ENCODE data around the gene PACRG.

Gene PACRG

DNA sequence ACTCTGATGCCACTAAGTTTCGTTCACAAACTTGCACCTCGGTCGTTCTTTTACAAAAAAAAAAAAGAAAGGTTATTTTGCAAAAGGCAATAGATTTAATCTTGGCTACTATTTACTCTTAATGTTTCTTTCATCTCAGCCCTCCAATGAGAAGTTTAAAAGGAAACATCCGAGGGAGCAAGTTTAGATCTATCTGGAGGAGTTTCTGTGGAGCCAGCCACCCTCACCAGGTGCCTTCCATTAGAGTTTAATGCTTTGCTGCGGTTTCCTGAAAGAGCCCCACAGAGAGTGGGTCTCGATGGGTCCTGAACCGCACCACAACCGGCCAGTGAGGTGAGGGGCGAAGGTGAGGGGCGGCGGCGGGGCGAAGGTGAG, 840 bp upstream of the PACRG start:
- no peaks in the 10 kb centered on the region for H3K9me3 ChIP-seq (ENCODE audit: control insufficient read depth, insufficient read depth, low read depth, low read length)
- no peaks in the 10 kb centered on the region for H3K36me3 ChIP-seq (ENCODE audit: control insufficient read depth, insufficient read depth, low read length)
- H3K27ac ChIP-seq (ENCODE audit: low read depth, low read length): no peak overlapping the region
- peaks cover 5% of the 10 kb centered on the region; the same call in 1 of the 2 replicates for H3K27me3 ChIP-seq (ENCODE audit: control insufficient read depth, insufficient read depth, low read length)
- H3K4me3 ChIP-seq (ENCODE audit: low read depth, low read length): peak overlapping the region; percentile 86
- no peak overlapping the region for H3K9ac ChIP-seq (ENCODE audit: low read length)
- peaks cover 14% of the 10 kb centered on the region for H3K4me1 ChIP-seq (ENCODE audit: control insufficient read depth, insufficient read depth, low read length)

DNA sequence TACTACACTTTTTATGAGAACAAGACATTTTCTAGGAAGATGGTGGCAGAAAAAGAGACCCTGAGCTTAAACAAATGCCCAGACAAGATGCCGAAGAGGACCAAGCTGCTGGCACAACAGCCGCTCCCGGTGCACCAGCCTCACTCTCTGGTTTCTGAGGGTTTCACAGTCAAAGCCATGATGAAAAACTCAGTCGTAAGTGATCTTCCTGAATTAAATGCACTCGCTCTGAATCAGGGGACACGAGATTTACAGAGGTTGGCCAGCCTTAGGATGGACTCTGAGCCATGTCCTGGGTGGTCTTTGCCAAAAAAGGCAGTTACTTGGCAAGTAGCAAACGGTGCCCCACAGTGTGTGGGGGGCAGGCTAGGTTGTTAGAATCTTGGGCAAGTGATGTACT, 423 bp downstream of the PACRG start:
- Histone ChIP-seq H3K27me3 (ENCODE audit: control insufficient read depth, insufficient read depth, low read length) (peaks cover 5% of the 10 kb centered on the region; the same call in 1 of the 2 replicates), H3K36me3 (ENCODE audit: control insufficient read depth, insufficient read depth, low read length) (no peaks in the 10 kb centered on the region), H3K4me3 (ENCODE audit: low read depth, low read length) (peak overlapping the region; percentile 43), H3K4me1 (ENCODE audit: control insufficient read depth, insufficient read depth, low read length) (peaks cover 13% of the 10 kb centered on the region), H3K9me3 (ENCODE audit: control insufficient read depth, insufficient read depth, low read depth, low read length) (no peaks in the 10 kb centered on the region), H3K27ac (ENCODE audit: low read depth, low read length) (no peak overlapping the region), H3K9ac (ENCODE audit: low read length) (no peak overlapping the region)

DNA sequence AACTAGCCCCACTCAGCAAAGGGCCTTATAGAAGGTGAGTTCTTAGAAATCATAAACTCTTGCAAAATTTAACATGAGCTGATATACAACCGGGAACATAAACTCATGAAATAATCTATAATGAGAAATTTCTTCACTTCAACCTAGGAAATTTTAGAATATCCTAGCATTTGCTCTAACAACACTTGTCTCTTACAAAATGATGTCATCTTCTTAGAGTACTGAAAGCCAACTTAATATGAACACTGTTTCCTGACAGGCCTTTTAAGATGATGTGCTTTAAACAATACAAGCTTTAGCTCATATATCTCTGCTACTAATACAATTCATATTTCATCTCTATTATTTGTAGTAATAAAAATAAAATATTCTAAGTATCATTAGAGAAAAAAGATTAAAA, 932 bp downstream of the PACRG start:
- H3K4me1 ChIP-seq (ENCODE audit: control insufficient read depth, insufficient read depth, low read length): peaks cover 11% of the 10 kb centered on the region
- no peak overlapping the region for H3K9ac ChIP-seq (ENCODE audit: low read length)
- no peaks in the 10 kb centered on the region for H3K36me3 ChIP-seq (ENCODE audit: control insufficient read depth, insufficient read depth, low read length)
- peaks cover 5% of the 10 kb centered on the region; the same call in 1 of the 2 replicates for H3K27me3 ChIP-seq (ENCODE audit: control insufficient read depth, insufficient read depth, low read length)
- no peaks in the 10 kb centered on the region for H3K9me3 ChIP-seq (ENCODE audit: control insufficient read depth, insufficient read depth, low read depth, low read length)
- no peak overlapping the region for H3K27ac ChIP-seq (ENCODE audit: low read depth, low read length)
- no peak overlapping the region for H3K4me3 ChIP-seq (ENCODE audit: low read depth, low read length)

DNA sequence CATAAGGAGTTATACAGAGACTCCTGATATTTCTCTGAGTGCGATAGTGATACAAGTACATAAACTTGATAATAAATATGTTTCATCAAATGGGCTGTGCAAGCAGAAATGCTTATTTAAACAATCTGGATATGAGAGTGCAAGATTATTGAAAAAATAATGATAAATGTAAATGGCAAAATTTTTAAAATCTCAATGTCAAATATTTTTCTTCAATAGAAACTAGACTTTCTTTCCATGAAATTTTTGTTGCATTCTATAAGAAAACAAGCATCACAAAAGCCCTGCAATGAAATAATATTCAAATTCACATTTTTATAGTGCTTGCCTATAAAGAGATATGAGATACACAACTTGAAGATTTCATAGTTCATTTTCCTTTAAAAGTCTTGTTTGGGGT, 2.7 kb downstream of the PACRG start:
- Histone ChIP-seq H3K36me3 (ENCODE audit: control insufficient read depth, insufficient read depth, low read length) (no peaks in the 10 kb centered on the region), H3K27ac (ENCODE audit: low read depth, low read length) (no peak overlapping the region), H3K9me3 (ENCODE audit: control insufficient read depth, insufficient read depth, low read depth, low read length) (no peaks in the 10 kb centered on the region), H3K4me1 (ENCODE audit: control insufficient read depth, insufficient read depth, low read length) (peaks cover 11% of the 10 kb centered on the region), H3K9ac (ENCODE audit: low read length) (no peak overlapping the region), H3K4me3 (ENCODE audit: low read depth, low read length) (no peak overlapping the region), H3K27me3 (ENCODE audit: control insufficient read depth, insufficient read depth, low read length) (peaks cover 5% of the 10 kb centered on the region; the same call in 1 of the 2 replicates)

DNA sequence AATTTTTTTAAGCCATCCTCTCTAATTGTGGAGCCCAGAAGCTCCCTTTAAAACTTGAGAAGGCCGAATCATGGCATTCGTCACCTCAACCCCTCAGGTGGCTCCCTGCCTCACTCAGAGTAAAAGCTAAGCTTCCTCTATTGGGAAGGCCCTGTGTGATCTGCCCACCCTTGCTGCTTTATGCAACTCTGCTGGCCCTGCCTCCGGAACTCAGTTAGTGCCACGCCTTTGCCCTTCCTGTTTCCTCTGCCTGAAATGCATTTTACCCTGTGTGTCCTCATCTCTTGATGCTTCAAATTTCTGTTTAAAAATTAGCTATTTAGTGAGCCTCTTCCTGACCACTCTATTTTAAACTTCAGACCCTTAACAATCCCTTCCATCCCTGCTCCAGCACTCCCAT, 5.7 kb downstream of the PACRG start:
- Histone ChIP-seq H3K4me3 (ENCODE audit: low read depth, low read length) (no peak overlapping the region), H3K9ac (ENCODE audit: low read length) (no peak overlapping the region), H3K36me3 (ENCODE audit: control insufficient read depth, insufficient read depth, low read length) (no peaks in the 10 kb centered on the region), H3K27me3 (ENCODE audit: control insufficient read depth, insufficient read depth, low read length) (no peaks in the 10 kb centered on the region), H3K9me3 (ENCODE audit: control insufficient read depth, insufficient read depth, low read depth, low read length) (no peaks in the 10 kb centered on the region), H3K27ac (ENCODE audit: low read depth, low read length) (no peak overlapping the region), H3K4me1 (ENCODE audit: control insufficient read depth, insufficient read depth, low read length) (no peaks in the 10 kb centered on the region)

DNA sequence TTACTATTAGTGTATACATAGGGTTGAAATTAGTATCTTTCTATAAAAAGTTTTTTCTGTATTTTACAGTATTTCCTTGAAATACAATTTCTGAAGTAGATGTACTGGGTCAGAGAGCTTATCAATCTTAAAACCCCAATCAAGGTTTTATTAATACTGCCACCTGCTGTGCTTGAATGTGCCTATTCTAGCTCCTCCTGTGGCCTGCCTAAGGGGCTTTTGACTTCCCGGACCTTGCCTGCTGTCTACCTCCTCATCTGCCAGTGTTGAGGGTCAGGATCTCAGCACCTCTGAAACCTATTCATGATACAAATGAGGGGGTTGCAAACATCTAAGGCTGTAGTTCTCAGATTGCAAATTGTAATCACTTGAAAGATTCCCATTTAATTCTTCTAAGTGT, 9.2 kb downstream of the PACRG start:
- no peak overlapping the region for H3K27ac ChIP-seq (ENCODE audit: low read depth, low read length)
- no peaks in the 10 kb centered on the region for H3K27me3 ChIP-seq (ENCODE audit: control insufficient read depth, insufficient read depth, low read length)
- no peak overlapping the region for H3K9ac ChIP-seq (ENCODE audit: low read length)
- H3K4me1 ChIP-seq (ENCODE audit: control insufficient read depth, insufficient read depth, low read length): no peaks in the 10 kb centered on the region
- no peak overlapping the region for H3K4me3 ChIP-seq (ENCODE audit: low read depth, low read length)
- no peaks in the 10 kb centered on the region for H3K9me3 ChIP-seq (ENCODE audit: control insufficient read depth, insufficient read depth, low read depth, low read length)
- no peaks in the 10 kb centered on the region for H3K36me3 ChIP-seq (ENCODE audit: control insufficient read depth, insufficient read depth, low read length)

DNA sequence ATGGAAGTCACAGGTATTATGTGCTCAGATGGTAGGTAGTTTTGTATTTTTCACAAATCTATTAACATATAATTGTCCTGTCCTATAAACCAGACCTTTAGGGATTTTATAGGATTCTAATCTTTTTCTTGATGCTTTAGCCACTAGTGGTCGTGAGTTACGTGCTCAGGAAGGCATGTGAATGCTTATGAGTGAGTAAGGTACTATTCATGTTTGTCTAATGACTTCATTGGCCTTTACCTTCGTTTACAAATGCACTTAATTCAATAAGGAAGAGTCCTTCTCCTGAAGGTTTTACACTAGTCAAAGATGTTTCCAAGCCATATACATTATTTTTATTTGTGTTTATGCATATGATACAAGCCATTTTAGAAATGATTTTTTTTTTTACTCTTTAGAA, 23.0 kb downstream of the PACRG start:
- Histone ChIP-seq H3K36me3 (ENCODE audit: control insufficient read depth, insufficient read depth, low read length) (no peaks in the 10 kb centered on the region), H3K4me3 (ENCODE audit: low read depth, low read length) (no peak overlapping the region), H3K4me1 (ENCODE audit: control insufficient read depth, insufficient read depth, low read length) (no peaks in the 10 kb centered on the region), H3K27ac (ENCODE audit: low read depth, low read length) (no peak overlapping the region), H3K27me3 (ENCODE audit: control insufficient read depth, insufficient read depth, low read length) (no peaks in the 10 kb centered on the region), H3K9me3 (ENCODE audit: control insufficient read depth, insufficient read depth, low read depth, low read length) (no peaks in the 10 kb centered on the region), H3K9ac (ENCODE audit: low read length) (no peak overlapping the region)

DNA sequence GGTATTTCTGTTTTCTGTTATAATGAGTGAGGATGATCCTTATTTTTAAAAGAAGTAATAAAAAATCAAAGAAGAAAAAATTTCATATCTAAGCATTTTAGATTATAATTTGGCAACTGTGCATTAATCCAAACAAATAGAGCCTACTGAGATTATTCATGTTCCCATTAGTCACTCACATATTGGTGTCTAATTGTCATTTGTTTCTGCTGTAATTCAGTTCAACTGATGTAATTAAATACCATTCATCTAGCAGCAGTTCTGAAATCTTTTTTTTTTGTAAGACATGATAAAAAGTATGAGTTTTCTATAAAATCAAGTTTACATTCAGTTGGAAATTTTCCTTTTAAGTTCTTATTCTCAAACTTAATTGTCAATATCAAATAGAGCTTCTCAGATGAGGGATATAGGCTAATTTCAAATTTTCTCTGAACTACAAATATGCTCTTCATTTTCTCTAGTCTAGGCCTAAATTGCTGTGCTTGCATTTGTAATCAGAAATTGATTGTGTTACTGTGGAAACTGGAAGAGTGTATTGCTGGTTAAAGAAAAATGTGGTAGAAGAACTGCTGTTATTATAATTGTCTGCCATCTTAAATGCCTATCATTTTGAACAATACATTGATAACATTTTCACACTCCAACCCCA, 23.6 kb downstream of the PACRG start:
- no peak overlapping the region for H3K9ac ChIP-seq (ENCODE audit: low read length)
- no peaks in the 10 kb centered on the region for H3K4me1 ChIP-seq (ENCODE audit: control insufficient read depth, insufficient read depth, low read length)
- H3K4me3 ChIP-seq (ENCODE audit: low read depth, low read length): no peak overlapping the region
- H3K27me3 ChIP-seq (ENCODE audit: control insufficient read depth, insufficient read depth, low read length): no peaks in the 10 kb centered on the region
- no peaks in the 10 kb centered on the region for H3K9me3 ChIP-seq (ENCODE audit: control insufficient read depth, insufficient read depth, low read depth, low read length)
- H3K27ac ChIP-seq (ENCODE audit: low read depth, low read length): no peak overlapping the region
- H3K36me3 ChIP-seq (ENCODE audit: control insufficient read depth, insufficient read depth, low read length): no peaks in the 10 kb centered on the region

DNA sequence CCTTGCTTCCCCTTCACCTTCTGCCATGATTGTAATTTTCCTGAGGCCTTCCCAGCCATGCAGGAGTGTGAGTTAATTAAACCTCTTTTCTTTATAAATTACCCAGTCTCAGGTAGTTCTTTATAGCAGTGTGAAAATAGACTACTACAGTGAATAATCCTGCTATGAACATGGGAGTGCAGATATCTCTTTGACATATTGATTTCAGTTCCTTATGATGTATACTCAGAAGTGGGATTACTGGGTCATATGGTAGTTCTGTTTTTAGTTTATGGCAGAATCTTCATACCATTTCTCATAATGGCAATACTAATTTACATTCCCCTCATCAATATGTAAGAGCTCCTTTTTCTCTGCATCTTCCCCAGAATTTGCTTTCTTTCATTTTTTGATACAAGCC, 26.0 kb downstream of the PACRG start:
- Histone ChIP-seq H3K27me3 (ENCODE audit: control insufficient read depth, insufficient read depth, low read length) (no peaks in the 10 kb centered on the region), H3K36me3 (ENCODE audit: control insufficient read depth, insufficient read depth, low read length) (no peaks in the 10 kb centered on the region), H3K27ac (ENCODE audit: low read depth, low read length) (no peak overlapping the region), H3K4me3 (ENCODE audit: low read depth, low read length) (no peak overlapping the region), H3K4me1 (ENCODE audit: control insufficient read depth, insufficient read depth, low read length) (no peaks in the 10 kb centered on the region), H3K9me3 (ENCODE audit: control insufficient read depth, insufficient read depth, low read depth, low read length) (no peaks in the 10 kb centered on the region), H3K9ac (ENCODE audit: low read length) (no peak overlapping the region)

DNA sequence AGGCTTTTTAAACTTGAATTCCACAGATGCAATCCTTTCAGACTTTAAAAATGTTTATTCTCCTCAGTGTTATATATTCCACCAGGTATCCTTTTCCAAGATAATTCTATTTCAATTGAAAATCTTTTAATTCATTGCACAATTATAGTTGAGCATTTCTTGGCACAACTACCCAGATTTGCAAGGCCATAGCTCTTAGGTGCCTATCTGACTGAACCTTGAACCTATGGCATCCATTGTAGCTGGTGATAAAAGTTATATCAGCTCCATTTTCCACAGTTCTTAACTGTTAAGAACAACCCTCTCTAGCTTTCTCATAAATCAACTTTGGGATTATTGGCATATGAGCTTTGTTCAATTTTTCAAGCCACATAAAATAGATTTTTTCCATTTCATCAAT, 42.4 kb downstream of the PACRG start:
- H3K4me3 ChIP-seq (ENCODE audit: low read depth, low read length): no peak overlapping the region
- H3K9ac ChIP-seq (ENCODE audit: low read length): no peak overlapping the region
- no peaks in the 10 kb centered on the region for H3K9me3 ChIP-seq (ENCODE audit: control insufficient read depth, insufficient read depth, low read depth, low read length)
- no peaks in the 10 kb centered on the region for H3K4me1 ChIP-seq (ENCODE audit: control insufficient read depth, insufficient read depth, low read length)
- H3K36me3 ChIP-seq (ENCODE audit: control insufficient read depth, insufficient read depth, low read length): no peaks in the 10 kb centered on the region
- no peaks in the 10 kb centered on the region for H3K27me3 ChIP-seq (ENCODE audit: control insufficient read depth, insufficient read depth, low read length)
- no peak overlapping the region for H3K27ac ChIP-seq (ENCODE audit: low read depth, low read length)

DNA sequence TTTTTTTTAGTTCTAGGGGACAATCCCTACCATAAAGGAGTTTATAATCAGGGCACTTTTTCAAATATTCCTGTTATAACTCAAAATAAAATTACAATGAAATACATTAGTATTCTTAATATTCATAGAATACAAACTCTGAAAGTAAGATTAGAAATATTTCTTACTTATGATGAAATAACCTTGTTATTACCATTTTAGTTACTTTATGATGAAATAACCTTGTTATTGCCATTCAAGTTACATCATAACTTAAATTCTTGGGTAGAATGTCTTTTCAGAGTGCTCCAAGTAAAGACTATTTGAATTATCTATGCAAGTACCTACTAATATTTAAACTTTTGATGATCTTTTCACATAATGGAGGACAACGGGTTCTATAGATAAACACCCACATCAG, 43.2 kb downstream of the PACRG start:
- Histone ChIP-seq H3K4me3 (ENCODE audit: low read depth, low read length) (no peak overlapping the region), H3K27me3 (ENCODE audit: control insufficient read depth, insufficient read depth, low read length) (no peaks in the 10 kb centered on the region), H3K36me3 (ENCODE audit: control insufficient read depth, insufficient read depth, low read length) (no peaks in the 10 kb centered on the region), H3K9ac (ENCODE audit: low read length) (no peak overlapping the region), H3K27ac (ENCODE audit: low read depth, low read length) (no peak overlapping the region), H3K4me1 (ENCODE audit: control insufficient read depth, insufficient read depth, low read length) (no peaks in the 10 kb centered on the region), H3K9me3 (ENCODE audit: control insufficient read depth, insufficient read depth, low read depth, low read length) (no peaks in the 10 kb centered on the region)

DNA sequence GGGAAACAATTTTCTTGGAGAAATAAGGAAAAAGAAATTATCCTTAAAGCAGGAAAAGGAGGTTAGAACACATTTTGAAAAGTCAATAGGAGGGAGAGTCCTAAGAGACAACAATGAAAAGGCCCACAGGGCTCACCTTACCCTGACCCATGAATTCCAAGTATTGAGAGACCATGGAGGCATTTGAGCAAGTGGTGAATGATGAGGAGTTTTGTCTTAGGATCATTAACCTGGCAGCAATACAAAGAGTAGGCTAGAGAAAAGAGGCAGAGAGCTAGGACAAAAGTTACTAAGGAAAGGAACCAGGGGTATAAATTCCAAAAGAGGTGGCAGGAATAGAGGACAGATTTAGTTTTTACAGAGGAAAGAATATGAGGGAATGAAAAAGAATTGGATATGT, 44.7 kb downstream of the PACRG start:
- Histone ChIP-seq H3K27me3 (ENCODE audit: control insufficient read depth, insufficient read depth, low read length) (no peaks in the 10 kb centered on the region), H3K9me3 (ENCODE audit: control insufficient read depth, insufficient read depth, low read depth, low read length) (no peaks in the 10 kb centered on the region), H3K9ac (ENCODE audit: low read length) (no peak overlapping the region), H3K4me1 (ENCODE audit: control insufficient read depth, insufficient read depth, low read length) (no peaks in the 10 kb centered on the region), H3K36me3 (ENCODE audit: control insufficient read depth, insufficient read depth, low read length) (no peaks in the 10 kb centered on the region), H3K27ac (ENCODE audit: low read depth, low read length) (no peak overlapping the region), H3K4me3 (ENCODE audit: low read depth, low read length) (no peak overlapping the region)

All from HUES6 (cell line).